Tongue (tissue), 2 donors: Measurements from ENCODE around the gene LTBP1. TPM values are rescaled to one million over a fixed set of nuclear protein-coding genes. Genes with fewer than 3 reads are reported as not detected.

Experiments
- DNase-seq: peaks from one replicate; pipeline ENCODE4 v3.0.0-alpha.2; 2015
- total RNA-seq: library from RNA; depleted of rRNA; stranded (reverse); fragments of >200 nt; gene quantifications from one replicate; pipeline ENCODE4 v1.2.3, GENCODE V29; 2014

The LTBP1 gene
- total RNA-seq, 1 donor from 2014 or later, result 167 TPM

- DNase-seq, result no peak
These were observed 131.1 kb downstream of the LTBP1 start for GRCh38 chr2:33077844-33078243.

GRCh38 chr2:33081691-33082090 lies 134.9 kb downstream of the LTBP1 start:
- DNase-seq, result no peak

- DNase-seq, result no peak
These were observed 137.1 kb downstream of the LTBP1 start for GRCh38 chr2:33083699-33084387.

- DNase-seq, result no peak
These were observed 137.7 kb downstream of the LTBP1 start for GRCh38 chr2:33084433-33084832.

- DNase-seq, result no peak
These were observed 138.9 kb downstream of the LTBP1 start for GRCh38 chr2:33085646-33086045.

- peak; percentile 65 for DNase-seq
These were observed 139.8 kb downstream of the LTBP1 start for GRCh38 chr2:33086400-33087015.

- no peak for DNase-seq
These were observed 143.9 kb downstream of the LTBP1 start for GRCh38 chr2:33090553-33091134.

GRCh38 chr2:33091541-33092123 lies 144.9 kb downstream of the LTBP1 start:
- DNase-seq, result no peak

GRCh38 chr2:33093283-33093993 lies 146.7 kb downstream of the LTBP1 start:
- DNase-seq, result no peak

GRCh38 chr2:33094303-33094702 lies 147.6 kb downstream of the LTBP1 start:
- DNase-seq, result no peak

GRCh38 chr2:33099989-33100388 lies 153.2 kb downstream of the LTBP1 start:
- DNase-seq, result no peak

GRCh38 chr2:33100921-33101320 lies 154.2 kb downstream of the LTBP1 start:
- DNase-seq, result no peak

- no peak for DNase-seq
These were observed 157.4 kb downstream of the LTBP1 start for GRCh38 chr2:33104052-33104623.

GRCh38 chr2:33104726-33105125 lies 158.0 kb downstream of the LTBP1 start:
- no peak for DNase-seq

GRCh38 chr2:33106115-33106514 lies 159.4 kb downstream of the LTBP1 start:
- no peak for DNase-seq

GRCh38 chr2:33107690-33108482 lies 161.1 kb downstream of the LTBP1 start:
- no peak for DNase-seq

GRCh38 chr2:33108483-33109443 lies 162.0 kb downstream of the LTBP1 start:
- peak; percentile 62 for DNase-seq

- no peak for DNase-seq
These were observed 163.7 kb downstream of the LTBP1 start for GRCh38 chr2:33110461-33110860.

- DNase-seq, result no peak
These were observed 164.3 kb downstream of the LTBP1 start for GRCh38 chr2:33111002-33111446.

- no peak for DNase-seq
These were observed 168.4 kb downstream of the LTBP1 start for GRCh38 chr2:33115196-33115595.
